Activated CD8-positive, alpha-beta T cell treated with anti-CD3 and anti-CD28 coated beads for 36 hours (primary cell): Measurements from ENCODE around the gene NPAS2. TPM values are rescaled to one million over a fixed set of nuclear protein-coding genes. Genes with fewer than 3 reads are reported as not detected.

Experiments used
- ATAC-seq: fragments of 200-7000 bp; cut with Tn5 transposase; one replicate; pipeline ENCODE4 v1.10.0; 2021; ENCODE audit warnings: mild to moderate bottlenecking, moderate library complexity
- CTCF ChIA-PET: fragments of 350-600 bp; sonication (Branson Sonifier 250); formaldehyde crosslinking; loops from one replicate; lab custom pipeline; 2021; ENCODE audit warnings: antibody characterized with exemption; lab: Charles Lee
- POLR2A ChIA-PET: fragments of 350-600 bp; sonication (Branson Sonifier 250); formaldehyde crosslinking; loops from one replicate; lab custom pipeline; 2021; ENCODE audit warnings: antibody characterized with exemption; lab: Charles Lee
- DNase-seq: peaks from one replicate; pipeline ENCODE4 v3.0.0-alpha.2; 2020
- H3K27ac Mint-ChIP-seq: one replicate; pipeline ENCODE4 v1.8.0; 2021; ENCODE audit warnings: mild to moderate bottlenecking, mixed read lengths
- H3K27me3 Mint-ChIP-seq: one replicate; pipeline ENCODE4 v1.8.0; 2021; ENCODE audit warnings: mixed read lengths
- H3K36me3 Mint-ChIP-seq: one replicate; pipeline ENCODE4 v1.8.0; 2021; ENCODE audit warnings: low read depth, mixed read lengths
- H3K4me1 Mint-ChIP-seq: one replicate; pipeline ENCODE4 v1.8.0; 2021; ENCODE audit warnings: low read depth, mixed read lengths
- H3K4me3 Mint-ChIP-seq: one replicate; pipeline ENCODE4 v1.8.0; 2021; ENCODE audit warnings: mild to moderate bottlenecking, moderate library complexity, mixed read lengths
- H3K9me3 Mint-ChIP-seq: one replicate; pipeline ENCODE4 v1.8.0; 2021; ENCODE audit warnings: mixed read lengths
- intact Hi-C: fragments of 100-400 bp; cut with micrococcal nuclease; formaldehyde crosslinking; loops from one replicate; pipeline ENCODE4 v1.10.0; 2022
- total RNA-seq, 2 experiments: library from RNA; stranded (reverse); gene quantifications; one replicate each; pipeline ENCODE4 v1.2.3, GENCODE V29; 2021
- TF ChIP-seq, protein P1 (sequence below): fragments of 200-600 bp; IDR thresholded peaks from one replicate; pipeline ENCODE4 v1.8.0; 2022; ENCODE audit warnings: antibody characterized with exemption, mild to moderate bottlenecking

Gene NPAS2
- total RNA-seq, 2 experiments from 2014 or later, result 14.4 to 15.2 TPM

DNA sequence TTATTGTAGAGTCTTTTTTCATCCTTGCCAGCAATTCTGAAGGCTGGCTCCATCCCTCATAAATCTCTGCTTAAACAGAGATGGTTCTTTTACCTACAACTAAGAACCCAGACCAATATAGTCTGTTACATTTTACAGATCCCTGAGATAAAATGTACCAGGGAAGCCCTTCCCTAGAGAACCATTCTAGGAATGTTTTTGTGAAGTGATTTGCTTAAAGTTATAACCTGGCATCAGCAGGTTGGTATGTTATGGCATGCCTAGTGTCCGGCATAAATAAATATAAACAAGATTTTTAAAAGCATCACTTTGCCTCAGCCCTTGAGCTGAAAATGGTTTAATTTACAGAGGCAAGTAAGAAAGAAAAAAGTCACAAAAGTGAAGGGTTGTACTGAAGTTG lies 18.5 kb upstream of the NPAS2 start:
- no peaks in the 10 kb centered on the region for H3K4me1 Mint-ChIP-seq
- intact Hi-C loops, result no loop called here
- CTCF ChIA-PET, result no interaction called here
- TF ChIP-seq, protein P1, sequence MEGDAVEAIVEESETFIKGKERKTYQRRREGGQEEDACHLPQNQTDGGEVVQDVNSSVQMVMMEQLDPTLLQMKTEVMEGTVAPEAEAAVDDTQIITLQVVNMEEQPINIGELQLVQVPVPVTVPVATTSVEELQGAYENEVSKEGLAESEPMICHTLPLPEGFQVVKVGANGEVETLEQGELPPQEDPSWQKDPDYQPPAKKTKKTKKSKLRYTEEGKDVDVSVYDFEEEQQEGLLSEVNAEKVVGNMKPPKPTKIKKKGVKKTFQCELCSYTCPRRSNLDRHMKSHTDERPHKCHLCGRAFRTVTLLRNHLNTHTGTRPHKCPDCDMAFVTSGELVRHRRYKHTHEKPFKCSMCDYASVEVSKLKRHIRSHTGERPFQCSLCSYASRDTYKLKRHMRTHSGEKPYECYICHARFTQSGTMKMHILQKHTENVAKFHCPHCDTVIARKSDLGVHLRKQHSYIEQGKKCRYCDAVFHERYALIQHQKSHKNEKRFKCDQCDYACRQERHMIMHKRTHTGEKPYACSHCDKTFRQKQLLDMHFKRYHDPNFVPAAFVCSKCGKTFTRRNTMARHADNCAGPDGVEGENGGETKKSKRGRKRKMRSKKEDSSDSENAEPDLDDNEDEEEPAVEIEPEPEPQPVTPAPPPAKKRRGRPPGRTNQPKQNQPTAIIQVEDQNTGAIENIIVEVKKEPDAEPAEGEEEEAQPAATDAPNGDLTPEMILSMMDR, result no peak
- no peaks in the 10 kb centered on the region for H3K36me3 Mint-ChIP-seq
- POLR2A ChIA-PET, result no interaction called here
- ATAC-seq (no peak), DNase-seq (no peak)
- H3K27ac Mint-ChIP-seq, result no peak overlapping the region
- no peak overlapping the region for H3K4me3 Mint-ChIP-seq
- H3K27me3 Mint-ChIP-seq, result no peaks in the 10 kb centered on the region
- H3K9me3 Mint-ChIP-seq, result no peaks in the 10 kb centered on the region

DNA sequence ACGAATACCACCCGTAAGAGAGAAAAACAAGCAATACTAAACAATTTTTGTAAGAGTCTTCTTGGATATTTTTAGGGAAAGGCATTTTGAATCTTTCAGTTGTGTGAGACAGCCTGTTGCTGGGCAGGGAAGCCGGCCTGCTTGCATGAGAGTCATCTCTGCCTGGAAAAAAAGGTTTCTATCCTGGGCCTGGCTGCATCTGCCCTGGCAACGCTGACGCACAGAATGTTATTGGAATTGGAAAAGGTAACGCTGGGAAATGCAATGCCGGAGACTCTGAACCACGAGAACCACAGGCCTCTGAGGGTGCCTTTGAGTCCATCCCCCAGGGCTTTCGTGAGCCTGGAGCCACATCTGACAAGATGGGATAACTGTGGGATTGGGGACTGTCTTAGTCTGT lies 17.9 kb upstream of the NPAS2 start:
- no peaks in the 10 kb centered on the region for H3K4me1 Mint-ChIP-seq
- ATAC-seq, result no peak
- intact Hi-C loops, result no loop called here
- CTCF ChIA-PET, result no interaction called here
- no peak overlapping the region for H3K4me3 Mint-ChIP-seq
- no peaks in the 10 kb centered on the region for H3K27me3 Mint-ChIP-seq
- TF ChIP-seq, protein P1, result no peak
- no peak overlapping the region for H3K27ac Mint-ChIP-seq
- H3K36me3 Mint-ChIP-seq, result no peaks in the 10 kb centered on the region
- no peak for DNase-seq
- POLR2A ChIA-PET, result no interaction called here
- no peaks in the 10 kb centered on the region for H3K9me3 Mint-ChIP-seq

DNA sequence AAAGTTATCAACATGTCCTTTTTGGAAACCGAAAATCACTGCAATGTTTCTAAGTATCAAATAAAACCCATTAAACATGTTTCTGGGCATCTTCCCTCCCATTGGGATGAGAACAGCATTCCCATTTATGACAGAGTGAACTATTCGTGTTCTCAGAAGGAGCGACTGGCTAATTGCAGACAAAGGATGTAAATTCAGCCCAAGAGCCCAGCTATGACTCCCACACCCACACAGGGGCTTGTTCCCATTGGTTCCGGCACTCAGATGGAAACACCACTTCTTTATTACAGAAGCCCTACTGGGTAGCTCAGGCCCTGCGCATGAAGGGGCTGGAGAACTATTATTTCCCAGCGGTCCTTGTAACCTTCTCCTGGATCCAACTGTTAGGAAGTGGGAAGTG lies 16.6 kb upstream of the NPAS2 start:
- H3K36me3 Mint-ChIP-seq, result no peaks in the 10 kb centered on the region
- ATAC-seq (no peak), DNase-seq (no peak)
- CTCF ChIA-PET, result no interaction called here
- H3K27me3 Mint-ChIP-seq, result no peaks in the 10 kb centered on the region
- intact Hi-C loops, result no loop called here
- no peak overlapping the region for H3K4me3 Mint-ChIP-seq
- H3K9me3 Mint-ChIP-seq, result no peaks in the 10 kb centered on the region
- TF ChIP-seq, protein P1, result no peak
- H3K4me1 Mint-ChIP-seq, result no peaks in the 10 kb centered on the region
- no peak overlapping the region for H3K27ac Mint-ChIP-seq
- POLR2A ChIA-PET, result no interaction called here

DNA sequence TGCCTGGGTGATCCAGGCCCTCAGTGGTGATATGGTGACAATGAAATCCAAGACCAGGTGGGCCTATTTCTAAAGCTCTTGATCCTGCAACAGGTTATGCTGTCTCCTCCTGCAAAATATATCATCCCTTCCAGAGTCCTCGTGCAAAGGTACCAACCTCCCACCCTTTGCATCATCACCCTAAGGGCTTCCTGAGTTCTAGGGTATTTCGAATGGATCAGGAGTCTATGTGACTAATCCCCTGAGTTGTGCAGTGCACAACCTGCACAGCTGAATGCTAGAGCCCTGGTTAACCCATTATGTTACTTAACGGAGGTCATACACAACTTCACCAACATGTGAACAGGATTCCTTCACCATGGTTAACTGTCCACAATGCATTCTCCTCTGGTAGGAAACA lies 13.4 kb upstream of the NPAS2 start:
- intact Hi-C loops, result no loop called here
- no peak overlapping the region for H3K27ac Mint-ChIP-seq
- no peaks in the 10 kb centered on the region for H3K9me3 Mint-ChIP-seq
- no peaks in the 10 kb centered on the region for H3K27me3 Mint-ChIP-seq
- no peak for DNase-seq
- ChIA-PET POLR2A (interaction anchor here (0.6 kb wide), 1 partner anchor 77 kb away, joined by 3 read pairs; no protein-coding TSS in a partner anchor), CTCF (interaction anchor here (1.6 kb wide), 1 partner anchor 77 kb away, joined by 3 read pairs; no protein-coding TSS in a partner anchor)
- H3K4me3 Mint-ChIP-seq, result no peak overlapping the region
- no peaks in the 10 kb centered on the region for H3K36me3 Mint-ChIP-seq
- no peaks in the 10 kb centered on the region for H3K4me1 Mint-ChIP-seq
- TF ChIP-seq, protein P1, result no peak
- ATAC-seq, result no peak

DNA sequence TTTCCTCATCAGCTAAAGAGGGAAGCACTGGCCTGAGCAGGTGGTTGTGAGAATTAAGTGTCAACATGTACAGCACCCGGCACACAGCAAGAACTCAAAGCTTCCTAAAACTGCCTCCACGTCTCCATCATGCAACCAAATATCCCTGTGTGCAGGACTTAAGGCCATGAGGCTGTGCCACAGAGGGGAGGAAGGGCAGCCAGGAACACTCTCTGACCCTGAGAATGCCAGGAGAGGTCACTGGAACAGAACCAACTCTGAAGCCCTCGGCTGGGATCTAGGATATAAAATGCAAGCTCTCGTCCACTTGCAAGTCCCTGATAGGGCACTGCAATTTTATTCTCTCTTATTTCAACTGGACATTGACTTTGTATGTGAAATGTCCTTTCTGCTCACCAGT lies 12.2 kb upstream of the NPAS2 start:
- Mint-ChIP-seq H3K9me3 (no peaks in the 10 kb centered on the region), H3K4me3 (no peak overlapping the region), H3K36me3 (no peaks in the 10 kb centered on the region), H3K4me1 (peaks cover 9% of the 10 kb centered on the region), H3K27ac (no peak overlapping the region), H3K27me3 (no peaks in the 10 kb centered on the region)
- intact Hi-C loops, result no loop called here
- CTCF ChIA-PET, result interaction anchor here (1.6 kb wide), 1 partner anchor 78 kb away, joined by 3 read pairs; no protein-coding TSS in a partner anchor
- TF ChIP-seq, protein P1, result no peak
- ATAC-seq, result no peak
- POLR2A ChIA-PET, result interaction anchor here (0.7 kb wide), 1 partner anchor 228 kb away, joined by 3 read pairs; no protein-coding TSS in a partner anchor
- DNase-seq, result no peak
